K562 (cell line): ENCODE data around the gene ARHGAP22. TPM values are rescaled to one million over a fixed set of nuclear protein-coding genes. Genes with fewer than 3 reads are reported as not detected.

Experiments
- ATAC-seq: fragments of 200-7000 bp; cut with Tn5 transposase; 3 replicates; pipeline ENCODE4 v1.9.1; 2020; ENCODE audit warnings: moderate library complexity
- BruUV-seq: library from RNA; stranded (reverse); fragments of 400-500 nt; replicated peaks from 2 replicates; lab custom pipeline; 2021; lab: Mats Ljungman, UMichigan
- CTCF ChIA-PET: fragments of 300-600 bp; formaldehyde crosslinking; extraction: SDS; loops from one replicate; lab custom pipeline; 2021; ENCODE audit warnings: low intra/inter-chr PET ratio; lab: Yijun Ruan, JAX
- POLR2A ChIA-PET: fragments of 300-600, 350-650 bp; sonication (Branson Sonifier 250); formaldehyde crosslinking; extraction: SDS; loops from one replicate; lab custom pipeline; 2021; ENCODE audit warnings: antibody characterized with exemption, inconsistent platforms; lab: Yijun Ruan, JAX
- DNase-seq, 4 experiments: peaks; one replicate each; pipeline versions ENCODE4 v3.0.0 to v3.0.0-alpha.2; 2011 to 2018; ENCODE audit warnings: low spot score in 3 of 4, mixed read lengths in 3 of 4; ENCODE audit errors: extremely low read depth in 1 of 4
- FAIRE-seq: peaks from 2 replicates; lab custom pipeline; 2011; peaks lifted over from hg19 to GRCh38; lab: Jason Lieb, UNC
- H2AFZ ChIP-seq: 2 replicates; pipeline ENCODE4 v1.6.0; 2011; ENCODE audit warnings: low read depth, low read length, control low read depth, inconsistent platforms
- H3K27ac ChIP-seq: fragments of 200-600 bp; 3 replicates; pipeline ENCODE4 v1.8.0; 2011; ENCODE audit warnings: low read depth, mild to moderate bottlenecking, control low read depth, inconsistent platforms, low read length, moderate library complexity, mixed read lengths; ENCODE audit errors: extremely low read depth
- H3K27me3 ChIP-seq, 2 experiments: fragments of 300-600 bp in 1 of 2; 2 replicates in 1 of 2; 3 replicates in 1 of 2; pipeline versions ENCODE4 v1.6.0 to v1.8.0; 2011; ENCODE audit warnings: inconsistent platforms in 2 of 2, low read length in 2 of 2, mild to moderate bottlenecking in 1 of 2, mixed read lengths in 1 of 2, moderate library complexity in 1 of 2; ENCODE audit not compliant: control insufficient read depth in 2 of 2, insufficient read depth in 2 of 2
- H3K36me3 ChIP-seq: fragments of 300-600 bp; 3 replicates; pipeline ENCODE4 v1.8.0; 2011; ENCODE audit warnings: mild to moderate bottlenecking, low read length, inconsistent platforms; ENCODE audit not compliant: control insufficient read depth, insufficient read depth
- H3K4me1 ChIP-seq, 2 experiments: fragments of 200-600 bp in 1 of 2; replicated peaks in 1 of 2; 2 replicates in 1 of 2; 3 replicates in 1 of 2; pipeline versions ENCODE4 v1.5.1 to v1.8.0; 2011; ENCODE audit warnings: inconsistent platforms in 2 of 2, low read length in 2 of 2, mild to moderate bottlenecking in 1 of 2, mixed read lengths in 1 of 2, moderate library complexity in 1 of 2; ENCODE audit not compliant: control insufficient read depth in 2 of 2, insufficient read depth in 2 of 2
- H3K4me2 ChIP-seq: 2 replicates; pipeline ENCODE4 v1.6.1; 2011; ENCODE audit warnings: low read length, control low read depth, inconsistent platforms, mixed read lengths; ENCODE audit not compliant: insufficient read depth
- H3K4me3 ChIP-seq: fragments of 200-600 bp; sonication (generic), shearing (Covaris generic); 2 replicates; pipeline ENCODE4 v1.5.1; 2016; ENCODE audit warnings: control low read depth, inconsistent platforms
- H3K79me2 ChIP-seq: fragments of 200-600 bp; 3 replicates; pipeline ENCODE4 v1.8.0; 2011; ENCODE audit warnings: low read length, inconsistent platforms; ENCODE audit not compliant: control insufficient read depth, insufficient read depth
- H3K9ac ChIP-seq, 2 experiments: 2 replicates each; pipeline versions ENCODE4 v1.6.0 to v1.6.1; 2011; ENCODE audit warnings: low read depth in 2 of 2, low read length in 2 of 2, control low read depth in 1 of 2, inconsistent platforms in 1 of 2, mild to moderate bottlenecking in 1 of 2, mixed read lengths in 1 of 2; ENCODE audit not compliant: insufficient read depth in 1 of 2
- H3K9me1 ChIP-seq: one replicate; pipeline ENCODE4 v1.6.0; 2011; ENCODE audit warnings: inconsistent platforms, mild to moderate bottlenecking, low read length, moderate library complexity; ENCODE audit not compliant: control insufficient read depth, insufficient read depth
- H3K9me3 ChIP-seq: replicated peaks from 2 replicates; pipeline ENCODE4 v1.5.1; 2011; ENCODE audit warnings: low read depth, low read length, inconsistent platforms; ENCODE audit not compliant: control insufficient read depth, insufficient read depth
- H4K20me1 ChIP-seq: replicated peaks from 2 replicates; pipeline ENCODE4 v1.6.1; 2011; ENCODE audit warnings: low read length, inconsistent platforms, mixed read lengths; ENCODE audit not compliant: control insufficient read depth, insufficient read depth
- CCAR2 ChIP-seq: fragments of 200-400 bp; formaldehyde crosslinking; IDR thresholded peaks from 2 replicates; pipeline ENCODE4 v1.6.1; 2017; ENCODE audit warnings: mild to moderate bottlenecking, low read depth, low read length
- MCM3 ChIP-seq: fragments of 450-650 bp; IDR thresholded peaks from 2 replicates; pipeline ENCODE4 v1.6.1; 2016
- MCM5 ChIP-seq: fragments of 450-650 bp; IDR thresholded peaks from 2 replicates; pipeline ENCODE4 v1.6.1; 2016; ENCODE audit warnings: low read depth
- NCOA4 ChIP-seq: fragments of 450-650 bp; IDR thresholded peaks from 2 replicates; pipeline ENCODE4 v1.6.1; 2018; ENCODE audit warnings: mild to moderate bottlenecking; ENCODE audit not compliant: partially characterized antibody
- NFIC ChIP-seq: fragments of 450-650 bp; IDR thresholded peaks from 2 replicates; pipeline ENCODE4 v1.6.1; 2017; ENCODE audit warnings: mild to moderate bottlenecking, inconsistent platforms
- SIN3A ChIP-seq, 2 experiments: fragments of 150-350 bp in 1 of 2; IDR thresholded peaks; 2 replicates each; pipeline ENCODE4 v1.6.1; 2011 to 2016; ENCODE audit warnings: borderline replicate concordance in 2 of 2, low read depth in 2 of 2, low read length in 2 of 2, mild to moderate bottlenecking in 2 of 2, moderate library complexity in 2 of 2; ENCODE audit not compliant: control insufficient read depth in 1 of 2
- TBL1XR1 ChIP-seq, 2 experiments: IDR thresholded peaks; 2 replicates each; pipeline ENCODE4 v1.6.1; 2012; ENCODE audit warnings: improper control_type of control experiment in 2 of 2, low read length in 2 of 2, mild to moderate bottlenecking in 1 of 2
- XRCC3 ChIP-seq: fragments of 450-650 bp; IDR thresholded peaks from 2 replicates; pipeline ENCODE4 v1.6.1; 2017; ENCODE audit warnings: mild to moderate bottlenecking, moderate library complexity
- ZNF282 ChIP-seq: sonication (generic); formaldehyde crosslinking; IDR thresholded peaks from 2 replicates; pipeline ENCODE4 v1.8.1; 2023; ENCODE audit warnings: missing genetic modification reagents
- ZZZ3 ChIP-seq: fragments of 450-650 bp; IDR thresholded peaks from 2 replicates; pipeline ENCODE4 v1.6.1; 2016; ENCODE audit warnings: antibody characterized with exemption, mild to moderate bottlenecking, moderate library complexity
- WGBS: fragments of 100-300 bp; shearing (Covaris generic); methylation state at CpG from one replicate; pipeline ENCODE4 v1.1.6; 2016; ENCODE audit warnings: low coverage, mixed read lengths; ENCODE audit not compliant: insufficient coverage; ENCODE audit errors: missing lambda C conversion rate; 5-methylcytosine and 5-hydroxymethylcytosine counted together
- in situ Hi-C: fragments of 300-500 bp; cut with MboI; formaldehyde crosslinking; loops from 4 replicates; pipeline ENCODE4 v1.15.0; 2018; ENCODE audit warnings: inconsistent platforms, mixed read lengths
- intact Hi-C: fragments of 100-400 bp; cut with micrococcal nuclease; formaldehyde crosslinking; loops from 2 replicates; pipeline ENCODE4 v1.14.2; 2022
- polyA plus RNA-seq, 8 experiments: library from polyadenylated mRNA; depleted of rRNA in 4 of 8; stranded (reverse) in 5 of 8; unstranded in 3 of 8; fragments of >200 nt; fragmentation: Nextera tagmentation in 2 of 8; fragmentation: Illumina TruSeq in 1 of 8; extraction: Ambion mirVana in 2 of 8; extraction: Trizol in 1 of 8; gene quantifications; 2 replicates each; pipeline versions ENCODE4 v1.2.1 to v1.2.3, GENCODE V29; 2011 to 2014; ENCODE audit warnings: inconsistent platforms in 1 of 8, missing spikeins in 1 of 8
- total RNA-seq, 7 experiments: library from RNA; depleted of rRNA in 6 of 7; stranded (reverse); fragments of >200 nt in 6 of 7; fragmentation: Illumina TruSeq in 2 of 7; extraction: Trizol in 2 of 7; gene quantifications; 2 replicates each; pipeline versions ENCODE4 v1.2.1 to v1.2.3, GENCODE V29; 2011 to 2021; ENCODE audit warnings: low replicate concordance in 1 of 7
- TF ChIP-seq, protein P1 (sequence below), 2 experiments: fragments of 450-650 bp; formaldehyde crosslinking in 1 of 2; IDR thresholded peaks; 2 replicates each; pipeline versions ENCODE4 v1.4.0 to v1.6.1; 2014 to 2020; ENCODE audit warnings: mild to moderate bottlenecking in 2 of 2, borderline replicate concordance in 1 of 2, low read depth in 1 of 2
- TF ChIP-seq, protein P2 (sequence below): fragments of 450-650 bp; formaldehyde crosslinking; IDR thresholded peaks from 2 replicates; pipeline ENCODE4 v1.4.0; 2020; ENCODE audit warnings: mild to moderate bottlenecking, moderate library complexity

Gene ARHGAP22
- total and polyA plus RNA-seq, 9 of the 15 experiments (the other 6 are each of a cell fraction or from before 2014, with no cell fraction given) = 1.3 to 28.1 (median 12.7) TPM

DNA sequence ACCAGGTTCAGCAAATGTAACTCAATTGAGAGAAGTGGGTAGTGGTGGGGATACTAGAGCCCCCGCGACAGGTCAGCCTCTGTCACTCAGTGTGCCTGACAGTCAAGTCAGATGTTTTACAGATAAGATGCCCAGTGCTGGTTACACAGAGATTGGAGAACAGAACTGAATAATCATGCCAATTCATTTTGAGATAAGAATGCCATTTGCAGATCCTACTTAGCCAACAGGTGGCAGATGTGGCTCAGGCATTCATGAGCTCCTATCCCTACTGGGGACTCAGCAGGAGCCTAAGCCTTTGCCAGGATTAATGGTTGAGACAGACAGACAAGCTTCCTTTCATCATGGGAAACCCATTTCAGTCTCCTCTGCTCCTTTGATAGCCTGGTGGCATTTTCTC lies 160.6 kb downstream of the ARHGAP22 start:
- BruUV-seq = no TSS peak
- WGBS = 55% methylated on average over 2 of the region's 2 CpGs
- TF ChIP-seq TBL1XR1 (IDR thresholded peaks at IDR 0.05; ENCODE audit: low read length in 2 of 2) (no peak), ZZZ3 (no peak), XRCC3 (no peak), MCM3 (no peak), SIN3A (IDR thresholded peaks at IDR 0.05; ENCODE audit: borderline replicate concordance in 2 of 2, control insufficient read depth in 1 of 2, low read depth in 2 of 2, low read length in 2 of 2) (no peak), NCOA4 (no peak), ZNF282 (CRISPR knock-in tag) (no peak), NFIC (no peak), CCAR2 (no peak), MCM5 (no peak)
- TF ChIP-seq, protein P1, sequence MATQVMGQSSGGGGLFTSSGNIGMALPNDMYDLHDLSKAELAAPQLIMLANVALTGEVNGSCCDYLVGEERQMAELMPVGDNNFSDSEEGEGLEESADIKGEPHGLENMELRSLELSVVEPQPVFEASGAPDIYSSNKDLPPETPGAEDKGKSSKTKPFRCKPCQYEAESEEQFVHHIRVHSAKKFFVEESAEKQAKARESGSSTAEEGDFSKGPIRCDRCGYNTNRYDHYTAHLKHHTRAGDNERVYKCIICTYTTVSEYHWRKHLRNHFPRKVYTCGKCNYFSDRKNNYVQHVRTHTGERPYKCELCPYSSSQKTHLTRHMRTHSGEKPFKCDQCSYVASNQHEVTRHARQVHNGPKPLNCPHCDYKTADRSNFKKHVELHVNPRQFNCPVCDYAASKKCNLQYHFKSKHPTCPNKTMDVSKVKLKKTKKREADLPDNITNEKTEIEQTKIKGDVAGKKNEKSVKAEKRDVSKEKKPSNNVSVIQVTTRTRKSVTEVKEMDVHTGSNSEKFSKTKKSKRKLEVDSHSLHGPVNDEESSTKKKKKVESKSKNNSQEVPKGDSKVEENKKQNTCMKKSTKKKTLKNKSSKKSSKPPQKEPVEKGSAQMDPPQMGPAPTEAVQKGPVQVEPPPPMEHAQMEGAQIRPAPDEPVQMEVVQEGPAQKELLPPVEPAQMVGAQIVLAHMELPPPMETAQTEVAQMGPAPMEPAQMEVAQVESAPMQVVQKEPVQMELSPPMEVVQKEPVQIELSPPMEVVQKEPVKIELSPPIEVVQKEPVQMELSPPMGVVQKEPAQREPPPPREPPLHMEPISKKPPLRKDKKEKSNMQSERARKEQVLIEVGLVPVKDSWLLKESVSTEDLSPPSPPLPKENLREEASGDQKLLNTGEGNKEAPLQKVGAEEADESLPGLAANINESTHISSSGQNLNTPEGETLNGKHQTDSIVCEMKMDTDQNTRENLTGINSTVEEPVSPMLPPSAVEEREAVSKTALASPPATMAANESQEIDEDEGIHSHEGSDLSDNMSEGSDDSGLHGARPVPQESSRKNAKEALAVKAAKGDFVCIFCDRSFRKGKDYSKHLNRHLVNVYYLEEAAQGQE (IDR thresholded peaks at IDR 0.05; ENCODE audit: borderline replicate concordance) = peak; percentile 89
- TF ChIP-seq, protein P1 (CRISPR knock-in tag; IDR thresholded peaks at IDR 0.05; ENCODE audit: low read depth) = no peak
- TF ChIP-seq, protein P2, sequence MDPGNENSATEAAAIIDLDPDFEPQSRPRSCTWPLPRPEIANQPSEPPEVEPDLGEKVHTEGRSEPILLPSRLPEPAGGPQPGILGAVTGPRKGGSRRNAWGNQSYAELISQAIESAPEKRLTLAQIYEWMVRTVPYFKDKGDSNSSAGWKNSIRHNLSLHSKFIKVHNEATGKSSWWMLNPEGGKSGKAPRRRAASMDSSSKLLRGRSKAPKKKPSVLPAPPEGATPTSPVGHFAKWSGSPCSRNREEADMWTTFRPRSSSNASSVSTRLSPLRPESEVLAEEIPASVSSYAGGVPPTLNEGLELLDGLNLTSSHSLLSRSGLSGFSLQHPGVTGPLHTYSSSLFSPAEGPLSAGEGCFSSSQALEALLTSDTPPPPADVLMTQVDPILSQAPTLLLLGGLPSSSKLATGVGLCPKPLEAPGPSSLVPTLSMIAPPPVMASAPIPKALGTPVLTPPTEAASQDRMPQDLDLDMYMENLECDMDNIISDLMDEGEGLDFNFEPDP (CRISPR knock-in tag) = no peak

More for the DNA sequence above, 160.6 kb downstream of the ARHGAP22 start:
- peak in 2 of 4 experiments; percentile 46 to 67 for DNase-seq
- Histone ChIP-seq H3K9me3 (no peaks in the 10 kb centered on the region), H3K27me3 (no peaks in the 10 kb centered on the region), H3K4me3 (no peak overlapping the region), H3K79me2 (no peaks in the 10 kb centered on the region), H2AFZ (no peak overlapping the region), H3K4me2 (no peak overlapping the region), H4K20me1 (no peaks in the 10 kb centered on the region), H3K9ac (no peak overlapping the region; a peak in 1 of 4 replicates), H3K4me1 (peaks cover 0 to 16% of the 10 kb centered on the region in 2 experiments), H3K9me1 (no peaks in the 10 kb centered on the region), H3K36me3 (peaks cover 58% of the 10 kb centered on the region; the same call in 2 of the 3 replicates), H3K27ac (no peak overlapping the region)
- ChIA-PET CTCF (interaction anchor here (0.8 to 5.3 kb wide), 3 partner anchors 20 to 212 kb away, joined by 3 to 63 read pairs (median 5); no protein-coding TSS in a partner anchor), POLR2A (interaction anchor here (0.5 to 2.5 kb wide), 5 partner anchors 10 to 62 kb away, joined by 3 to 17 read pairs (median 4); no protein-coding TSS in a partner anchor)
- peak; percentile 81 for FAIRE-seq
- intact Hi-C loops = loop anchor here (1.0 kb wide), 3 partner anchors 26 to 81 kb away; no protein-coding TSS in a partner anchor
- ATAC-seq = peak; percentile 57
- in situ Hi-C loops = no loop called here
